Breast epithelium (tissue), 3 donors: ENCODE data around the gene ZKSCAN5.

Experiments
- POLR2A ChIP-seq: fragments of 450-650 bp; IDR thresholded peaks from one replicate; pipeline ENCODE4 v1.6.1; 2016; ENCODE audit warnings: antibody characterized with exemption, mild to moderate bottlenecking, moderate library complexity
- POLR2AphosphoS5 ChIP-seq, 3 donors: sonication (generic); formaldehyde crosslinking; IDR thresholded peaks; one replicate each; pipeline ENCODE4 v1.6.1; 2017; ENCODE audit warnings: antibody characterized with exemption in 3 of 3
- TF ChIP-seq, protein P1 (sequence below), 3 donors: fragments of 450-650 bp; IDR thresholded peaks; one replicate each; pipeline ENCODE4 v1.5.1; 2016 to 2017; ENCODE audit warnings: antibody characterized with exemption in 3 of 3, mild to moderate bottlenecking in 3 of 3, moderate library complexity in 3 of 3

- TF ChIP-seq, protein P1, sequence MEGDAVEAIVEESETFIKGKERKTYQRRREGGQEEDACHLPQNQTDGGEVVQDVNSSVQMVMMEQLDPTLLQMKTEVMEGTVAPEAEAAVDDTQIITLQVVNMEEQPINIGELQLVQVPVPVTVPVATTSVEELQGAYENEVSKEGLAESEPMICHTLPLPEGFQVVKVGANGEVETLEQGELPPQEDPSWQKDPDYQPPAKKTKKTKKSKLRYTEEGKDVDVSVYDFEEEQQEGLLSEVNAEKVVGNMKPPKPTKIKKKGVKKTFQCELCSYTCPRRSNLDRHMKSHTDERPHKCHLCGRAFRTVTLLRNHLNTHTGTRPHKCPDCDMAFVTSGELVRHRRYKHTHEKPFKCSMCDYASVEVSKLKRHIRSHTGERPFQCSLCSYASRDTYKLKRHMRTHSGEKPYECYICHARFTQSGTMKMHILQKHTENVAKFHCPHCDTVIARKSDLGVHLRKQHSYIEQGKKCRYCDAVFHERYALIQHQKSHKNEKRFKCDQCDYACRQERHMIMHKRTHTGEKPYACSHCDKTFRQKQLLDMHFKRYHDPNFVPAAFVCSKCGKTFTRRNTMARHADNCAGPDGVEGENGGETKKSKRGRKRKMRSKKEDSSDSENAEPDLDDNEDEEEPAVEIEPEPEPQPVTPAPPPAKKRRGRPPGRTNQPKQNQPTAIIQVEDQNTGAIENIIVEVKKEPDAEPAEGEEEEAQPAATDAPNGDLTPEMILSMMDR (IDR thresholded peaks at IDR 0.05), result no peak
- TF ChIP-seq POLR2AphosphoS5 (IDR thresholded peaks at IDR 0.05) (no peak), POLR2A (no peak)
These were observed 50.5 kb downstream of the ZKSCAN5 start for GRCh38 chr7:99554939-99555338.
